ENCODE measurements around the gene DCAF11. TPM values are rescaled to one million over a fixed set of nuclear protein-coding genes. Genes with fewer than 3 reads are reported as not detected.

DCAF11 gene
- polyA plus RNA-seq, 3 donors, result 45.6 to 56.6 (median 48.8) TPM

- 88% methylated on average over 17 of the region's 19 CpGs for WGBS (ENCODE audit: insufficient coverage)
- Histone ChIP-seq H3K27ac (ENCODE audit: low read depth in 1 of 2, low read length in 2 of 2) (peak overlapping the region; percentile 68 to 92), H3K27me3 (ENCODE audit: control insufficient read depth in 2 of 2, insufficient read depth in 2 of 2, low read length in 2 of 2) (no peaks in the 10 kb centered on the region), H3K36me3 (replicated peaks in 1 of 2; ENCODE audit: control insufficient read depth in 1 of 2, insufficient read depth in 2 of 2, low read length in 2 of 2) (peaks cover 5 to 12% of the 10 kb centered on the region in 2 donors), H2AFZ (ENCODE audit: insufficient read depth, low read depth, low read length, poor library complexity, severe bottlenecking) (peak overlapping the region; percentile 89), H3K4me3 (replicated peaks in 1 of 3; ENCODE audit: low read depth in 2 of 3, low read length in 3 of 3) (peak overlapping the region in 2 of 3 experiments; percentile 64 to 98), H3K79me2 (ENCODE audit: insufficient read depth, low read length) (peaks cover 34% of the 10 kb centered on the region), H3K4me2 (replicated peaks; ENCODE audit: extremely low read depth, low read length, poor library complexity, severe bottlenecking) (peak overlapping the region; percentile 98), H3K9me3 (replicated peaks in 1 of 2; ENCODE audit: control insufficient read depth in 1 of 2, insufficient read depth in 1 of 2, low read length in 2 of 2) (no peaks in the 10 kb centered on the region), H3K4me1 (ENCODE audit: control insufficient read depth in 1 of 2, insufficient read depth in 2 of 2, low read length in 2 of 2) (peaks cover 36 to 49% of the 10 kb centered on the region in 2 donors), H3K9ac (ENCODE audit: insufficient read depth, low read length, poor library complexity, severe bottlenecking) (peak overlapping the region; percentile 6), H4K20me1 (ENCODE audit: insufficient read depth, low read length) (peaks cover 10% of the 10 kb centered on the region)
- H3K9me3 Mint-ChIP-seq, result peaks cover 0 to 3% (median 0%) of the 10 kb centered on the region in 7 donors
- no peak for TF ChIP-seq CTCF (IDR thresholded peaks at IDR 0.05)
- H3K4me1 Mint-ChIP-seq, result peaks cover 45% of the 10 kb centered on the region
- peak overlapping the region; percentile 85 to 95 (median 89) for H3K27ac Mint-ChIP-seq
- intact Hi-C loops (cut with micrococcal nuclease), result no loop called here
- H3K36me3 Mint-ChIP-seq, result peaks cover 12 to 17% of the 10 kb centered on the region in 2 donors
- DNase-seq, result no peak
- peak overlapping the region; percentile 96 to 97 for H3K4me3 Mint-ChIP-seq
- peaks cover 0 to 2% (median 0%) of the 10 kb centered on the region in 3 donors for H3K27me3 Mint-ChIP-seq (ENCODE audit: low read depth in 3 of 3)
Measured at GRCh38 chr14:24093207-24093900, 21.2 kb upstream of the DCAF11 start.

- WGBS (ENCODE audit: insufficient coverage), result under 1% methylated on average over 56 of the region's 68 CpGs
- H3K4me1 ChIP-seq (ENCODE audit: control insufficient read depth in 1 of 2, insufficient read depth in 2 of 2, low read length in 2 of 2), result peaks cover 43 to 58% of the 10 kb centered on the region in 2 donors
- H3K27ac Mint-ChIP-seq, result peak within 1 kb of the TSS; percentile 89 to 95 (median 93)
Measured at GRCh38 chr14:24093901-24094840, 20.4 kb upstream of the DCAF11 start, which contains the start of gene PCK2. PCK2 (plus strand) TSS chr14:24094311; CDS start chr14:24094406, 95 bp downstream.

More at GRCh38 chr14:24093901-24094840, 20.4 kb upstream of the DCAF11 start, which contains the start of gene PCK2:
- Histone ChIP-seq H4K20me1 (ENCODE audit: insufficient read depth, low read length) (peaks cover 17% of the 10 kb centered on the region), H3K27ac (ENCODE audit: low read depth in 1 of 2, low read length in 2 of 2) (peak within 1 kb of the TSS; percentile 68 to 92), H3K79me2 (ENCODE audit: insufficient read depth, low read length) (peaks cover 34% of the 10 kb centered on the region), H3K9me3 (replicated peaks in 1 of 2; ENCODE audit: control insufficient read depth in 1 of 2, insufficient read depth in 1 of 2, low read length in 2 of 2) (no peaks in the 10 kb centered on the region), H2AFZ (ENCODE audit: insufficient read depth, low read depth, low read length, poor library complexity, severe bottlenecking) (peak within 1 kb of the TSS; percentile 89), H3K9ac (ENCODE audit: insufficient read depth, low read length, poor library complexity, severe bottlenecking) (peak within 1 kb of the TSS; percentile 90), H3K4me3 (replicated peaks in 1 of 3; ENCODE audit: low read depth in 2 of 3, low read length in 3 of 3) (peak within 1 kb of the TSS; percentile 64 to 98 (median 72)), H3K36me3 (replicated peaks in 1 of 2; ENCODE audit: control insufficient read depth in 1 of 2, insufficient read depth in 2 of 2, low read length in 2 of 2) (peaks cover 9 to 20% of the 10 kb centered on the region in 2 donors), H3K27me3 (ENCODE audit: control insufficient read depth in 2 of 2, insufficient read depth in 2 of 2, low read length in 2 of 2) (no peaks in the 10 kb centered on the region), H3K4me2 (replicated peaks; ENCODE audit: extremely low read depth, low read length, poor library complexity, severe bottlenecking) (peak within 1 kb of the TSS; percentile 98)
- Mint-ChIP-seq H3K4me3 (peak within 1 kb of the TSS; percentile 96 to 97), H3K4me1 (peaks cover 50% of the 10 kb centered on the region), H3K36me3 (peaks cover 15 to 22% of the 10 kb centered on the region in 2 donors), H3K27me3 (ENCODE audit: low read depth in 3 of 3) (peaks cover 0 to 2% (median 1%) of the 10 kb centered on the region in 3 donors), H3K9me3 (peaks cover 0 to 3% (median 0%) of the 10 kb centered on the region in 7 donors)
- TF ChIP-seq CTCF (IDR thresholded peaks at IDR 0.05), result no peak
- DNase-seq, result peak; percentile 79 to 85 (median 81)
- intact Hi-C loops (cut with micrococcal nuclease), result loop anchor here in 1 of 2 donors (2.0 kb wide), 1 partner anchor 15 kb away; no protein-coding TSS in a partner anchor
